ENCODE data around the gene OR6A2. TPM values are rescaled to one million over a fixed set of nuclear protein-coding genes. Genes with fewer than 3 reads are reported as not detected.

The OR6A2 gene
- total RNA-seq, 1 experiment from 2014 or later: 0.33 TPM

DNA sequence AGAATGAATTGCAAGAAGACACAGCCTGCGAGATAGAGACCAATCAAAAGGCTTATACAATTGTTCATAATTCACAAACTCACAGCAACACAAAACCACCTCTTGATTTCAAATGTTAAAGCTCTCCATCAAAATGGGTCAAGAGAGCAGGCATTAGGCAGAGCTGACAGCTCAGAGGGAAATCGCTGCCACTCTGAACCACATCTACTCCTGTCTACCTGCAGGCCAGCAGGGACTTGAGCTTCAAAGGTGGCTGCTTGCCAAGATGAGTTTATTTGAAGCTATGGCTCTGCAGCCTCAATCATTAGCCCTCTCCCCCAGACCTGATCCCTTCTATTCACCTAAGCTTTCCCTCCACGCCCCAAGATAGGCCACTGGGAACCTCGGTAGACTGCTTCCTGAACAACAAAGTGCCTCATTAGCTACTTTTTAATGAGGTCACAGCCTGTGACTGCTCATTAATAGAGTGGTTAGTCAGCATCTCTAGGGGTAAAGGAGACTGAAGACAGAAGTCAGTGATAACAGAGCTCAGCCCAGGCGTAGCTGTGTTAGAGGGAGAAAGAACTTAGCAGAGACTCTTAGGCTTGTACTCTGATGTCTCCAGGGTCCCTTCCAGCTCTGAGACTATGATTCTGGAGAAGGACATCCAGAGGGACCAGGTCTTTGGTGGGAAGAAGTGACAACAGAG lies 24.8 kb upstream of the OR6A2 start:
- H3K9ac ChIP-seq (ENCODE audit: extremely low read depth, insufficient read length, low read length): no peak overlapping the region
- H2BK120ac ChIP-seq (ENCODE audit: low read depth, low read length, poor library complexity, severe bottlenecking): no peak overlapping the region
- H3K9me3 ChIP-seq (ENCODE audit: control insufficient read depth, low read depth, low read length): no peaks in the 10 kb centered on the region
- H3K18ac ChIP-seq (ENCODE audit: insufficient read length, low read depth, low read length): no peak overlapping the region
- H2BK15ac ChIP-seq (ENCODE audit: low read depth, low read length): no peak overlapping the region
- Mint-ChIP-seq H3K36me3 (ENCODE audit: insufficient read depth in 1 of 3, low read depth in 3 of 3) (no peaks in the 10 kb centered on the region; a peak in 2 of 7 replicates), H3K4me1 (peaks cover 0 to 2% of the 10 kb centered on the region in 2 experiments; a peak in 1 of 4 replicates), H3K27ac (peak overlapping the region in 1 of 3 experiments; percentile 26; a peak in 1 of 7 replicates), H3K9me3 (peaks cover 2 to 4% of the 10 kb centered on the region in 2 experiments; a peak in 3 of 5 replicates), H3K4me3 (no peak overlapping the region), H3K27me3 (ENCODE audit: low read depth) (no peaks in the 10 kb centered on the region)
- no peak overlapping the region for H4K91ac ChIP-seq (ENCODE audit: insufficient read length, low read depth, low read length)
- H3K23me2 ChIP-seq (ENCODE audit: insufficient read length, low read depth, low read length, poor library complexity, severe bottlenecking): no peaks in the 10 kb centered on the region
- H3K4ac ChIP-seq (ENCODE audit: low read depth, low read length): no peak overlapping the region
- no peak overlapping the region for H2BK12ac ChIP-seq (ENCODE audit: insufficient read length, low read depth, low read length)
- H3K79me1 ChIP-seq (ENCODE audit: insufficient read depth, low read depth, low read length, poor library complexity, severe bottlenecking): no peaks in the 10 kb centered on the region
- no peak for DNase-seq
- no peak overlapping the region for H3K14ac ChIP-seq (ENCODE audit: insufficient read depth, low read length)
- H3K23ac ChIP-seq (ENCODE audit: insufficient read length, low read depth, low read length): no peak overlapping the region
- H2BK20ac ChIP-seq (ENCODE audit: low read depth, low read length, poor library complexity, severe bottlenecking): no peak overlapping the region
- no peak overlapping the region for H3K27ac ChIP-seq (ENCODE audit: insufficient read length, low read depth, low read length)
- no peak overlapping the region for H2AFZ ChIP-seq (ENCODE audit: low read length)
- H4K20me1 ChIP-seq (ENCODE audit: control insufficient read depth, insufficient read depth, insufficient read length): no peaks in the 10 kb centered on the region
- TF ChIP-seq, protein P1, sequence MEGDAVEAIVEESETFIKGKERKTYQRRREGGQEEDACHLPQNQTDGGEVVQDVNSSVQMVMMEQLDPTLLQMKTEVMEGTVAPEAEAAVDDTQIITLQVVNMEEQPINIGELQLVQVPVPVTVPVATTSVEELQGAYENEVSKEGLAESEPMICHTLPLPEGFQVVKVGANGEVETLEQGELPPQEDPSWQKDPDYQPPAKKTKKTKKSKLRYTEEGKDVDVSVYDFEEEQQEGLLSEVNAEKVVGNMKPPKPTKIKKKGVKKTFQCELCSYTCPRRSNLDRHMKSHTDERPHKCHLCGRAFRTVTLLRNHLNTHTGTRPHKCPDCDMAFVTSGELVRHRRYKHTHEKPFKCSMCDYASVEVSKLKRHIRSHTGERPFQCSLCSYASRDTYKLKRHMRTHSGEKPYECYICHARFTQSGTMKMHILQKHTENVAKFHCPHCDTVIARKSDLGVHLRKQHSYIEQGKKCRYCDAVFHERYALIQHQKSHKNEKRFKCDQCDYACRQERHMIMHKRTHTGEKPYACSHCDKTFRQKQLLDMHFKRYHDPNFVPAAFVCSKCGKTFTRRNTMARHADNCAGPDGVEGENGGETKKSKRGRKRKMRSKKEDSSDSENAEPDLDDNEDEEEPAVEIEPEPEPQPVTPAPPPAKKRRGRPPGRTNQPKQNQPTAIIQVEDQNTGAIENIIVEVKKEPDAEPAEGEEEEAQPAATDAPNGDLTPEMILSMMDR (conservative IDR thresholded peaks at IDR 0.05): no peak
- H3K27me3 ChIP-seq (ENCODE audit: insufficient read depth, low read length): no peaks in the 10 kb centered on the region
- H4K5ac ChIP-seq (ENCODE audit: insufficient read length, low read depth, low read length): no peak overlapping the region
- no peaks in the 10 kb centered on the region for H3K79me2 ChIP-seq (ENCODE audit: insufficient read depth, low read length)
- no peak overlapping the region for H2AK5ac ChIP-seq (ENCODE audit: insufficient read length, low read length)
- H3K56ac ChIP-seq (ENCODE audit: insufficient read length, low read depth, low read length): no peak overlapping the region
- H2BK5ac ChIP-seq (ENCODE audit: insufficient read length, low read length): no peak overlapping the region
- no peak overlapping the region for H4K8ac ChIP-seq (replicated peaks; ENCODE audit: insufficient read length, low read depth, low read length)
- H3K4me1 ChIP-seq (ENCODE audit: insufficient read depth, low read length): no peaks in the 10 kb centered on the region
- H3T11ph ChIP-seq (ENCODE audit: low read length): no peak overlapping the region
- WGBS (ENCODE audit: extremely low coverage, insufficient read length, low lambda C conversion rate): no CpG with 5 or more reads among the region's 5 CpGs
- no peak overlapping the region for H3K4me2 ChIP-seq (ENCODE audit: insufficient read depth, insufficient read length, low read length)

All from H9 (cell line).